HepG2 (cell line): ENCODE measurements around the gene MBLAC1. TPM values are rescaled to one million over a fixed set of nuclear protein-coding genes. Genes with fewer than 3 reads are reported as not detected.

Experiments used
- CCAR2 ChIP-seq: fragments of 200-400 bp; formaldehyde crosslinking; optimal IDR thresholded peaks from 2 replicates; pipeline ENCODE3; 2018; ENCODE audit warnings: low read depth, mild to moderate bottlenecking, low read length, moderate library complexity
- KLF12 ChIP-seq: sonication (generic); formaldehyde crosslinking; IDR thresholded peaks from 2 replicates; pipeline ENCODE4 v1.4.0; 2020; ENCODE audit warnings: missing genetic modification reagents, borderline replicate concordance
- MEIS2 ChIP-seq: sonication (generic); formaldehyde crosslinking; IDR thresholded peaks from 2 replicates; pipeline ENCODE4 v1.9.0; 2021; ENCODE audit warnings: mild to moderate bottlenecking, missing genetic modification reagents
- NFE2L1 ChIP-seq: sonication (generic); formaldehyde crosslinking; IDR thresholded peaks from 2 replicates; pipeline ENCODE4 v1.4.0; 2020; ENCODE audit warnings: missing genetic modification reagents, mild to moderate bottlenecking, borderline replicate concordance
- NR2F2 ChIP-seq: IDR thresholded peaks from 2 replicates; pipeline ENCODE4 v1.6.1; 2012; ENCODE audit warnings: low read depth, inconsistent platforms, borderline replicate concordance
- PHF5A ChIP-seq: IDR thresholded peaks from one replicate; pipeline ENCODE4 v1.6.1; 2018; ENCODE audit warnings: low read depth, missing genetic modification reagents; ENCODE audit not compliant: unreplicated experiment
- POLR2AphosphoS5 ChIP-seq: IDR thresholded peaks from 2 replicates; pipeline ENCODE4 v1.6.1; 2012; ENCODE audit warnings: low read depth, low read length
- REPIN1 ChIP-seq: sonication (generic); formaldehyde crosslinking; IDR thresholded peaks from 2 replicates; pipeline ENCODE4 v1.8.0; 2022; ENCODE audit warnings: missing genetic modification reagents, low read depth, mild to moderate bottlenecking, borderline replicate concordance
- SNAI1 ChIP-seq: sonication (generic); formaldehyde crosslinking; IDR thresholded peaks from 2 replicates; pipeline ENCODE4 v1.5.0; 2020; ENCODE audit warnings: mild to moderate bottlenecking, missing genetic modification reagents, borderline replicate concordance
- TOE1 ChIP-seq: sonication (generic); formaldehyde crosslinking; IDR thresholded peaks from 2 replicates; pipeline ENCODE4 v1.4.0; 2020; ENCODE audit warnings: mild to moderate bottlenecking, missing genetic modification reagents
- YEATS2 ChIP-seq: sonication (generic); formaldehyde crosslinking; IDR thresholded peaks from 2 replicates; pipeline ENCODE4 v1.4.0; 2020; ENCODE audit warnings: missing genetic modification reagents, borderline replicate concordance
- ZBTB39 ChIP-seq: sonication (generic); formaldehyde crosslinking; IDR thresholded peaks from 2 replicates; pipeline ENCODE4 v1.5.0; 2020; ENCODE audit warnings: missing genetic modification reagents
- ZBTB8A ChIP-seq: sonication (generic); formaldehyde crosslinking; IDR thresholded peaks from 2 replicates; pipeline ENCODE4 v1.4.0; 2020; ENCODE audit warnings: mild to moderate bottlenecking, low read depth, missing genetic modification reagents, borderline replicate concordance
- ZEB1 ChIP-seq: IDR thresholded peaks from 2 replicates; pipeline ENCODE4 v1.6.1; 2012; ENCODE audit warnings: mild to moderate bottlenecking, low read depth, inconsistent platforms; ENCODE audit not compliant: insufficient replicate concordance
- ZNF367 ChIP-seq: sonication (generic); formaldehyde crosslinking; IDR thresholded peaks from 2 replicates; pipeline ENCODE4 v1.4.0; 2020; ENCODE audit warnings: missing genetic modification reagents, borderline replicate concordance
- ZNF547 ChIP-seq: sonication (generic); formaldehyde crosslinking; IDR thresholded peaks from 2 replicates; pipeline ENCODE4 v1.5.1; 2020; ENCODE audit warnings: mild to moderate bottlenecking, missing genetic modification reagents
- ZNF616 ChIP-seq: sonication (generic); formaldehyde crosslinking; IDR thresholded peaks from 2 replicates; pipeline ENCODE4 v1.5.0; 2020; ENCODE audit warnings: low read depth, mild to moderate bottlenecking, missing genetic modification reagents
- ZNF670 ChIP-seq: sonication (generic); formaldehyde crosslinking; IDR thresholded peaks from 2 replicates; pipeline ENCODE4 v1.8.0; 2022; ENCODE audit warnings: mild to moderate bottlenecking, missing genetic modification reagents, borderline replicate concordance
- polyA plus RNA-seq, 8 experiments: library from polyadenylated mRNA; depleted of rRNA in 3 of 8; stranded (reverse) in 7 of 8; unstranded in 1 of 8; fragments of >200 nt; fragmentation: Illumina TruSeq in 4 of 8; extraction: Trizol in 4 of 8; gene quantifications; 2 replicates each; pipeline versions ENCODE4 v1.2.1 to v1.2.3, GENCODE V29; 2011 to 2016; ENCODE audit warnings: low read depth in 4 of 8, missing spikeins in 1 of 8, mixed read lengths in 1 of 8; ENCODE audit not compliant: insufficient read depth in 1 of 8
- total RNA-seq, 5 experiments: library from RNA; depleted of rRNA; stranded (reverse); fragments of >200 nt; fragmentation: Illumina TruSeq; extraction: Trizol; gene quantifications; 2 replicates each; pipeline ENCODE4 v1.2.3, GENCODE V29; 2016; ENCODE audit warnings: low read depth in 1 of 5
- TF ChIP-seq, protein P1 (sequence below): sonication (generic); formaldehyde crosslinking; IDR thresholded peaks from 2 replicates; pipeline ENCODE4 v1.8.0; 2022; ENCODE audit warnings: missing genetic modification reagents, low read depth, mild to moderate bottlenecking, borderline replicate concordance
- TF ChIP-seq, protein P2 (sequence below): fragments of 450-650 bp; IDR thresholded peaks from 2 replicates; pipeline ENCODE4 v1.6.1; 2017; ENCODE audit warnings: mild to moderate bottlenecking
- TF ChIP-seq, protein P3 (sequence below): sonication (generic); formaldehyde crosslinking; IDR thresholded peaks from 2 replicates; pipeline ENCODE4 v1.5.1; 2020; ENCODE audit warnings: mild to moderate bottlenecking, missing genetic modification reagents

Gene MBLAC1
- total and polyA plus RNA-seq, 2 of the 13 experiments (the other 11 are each of a cell fraction or from before 2014, with no cell fraction given): 0.79 to 2.1 TPM

DNA sequence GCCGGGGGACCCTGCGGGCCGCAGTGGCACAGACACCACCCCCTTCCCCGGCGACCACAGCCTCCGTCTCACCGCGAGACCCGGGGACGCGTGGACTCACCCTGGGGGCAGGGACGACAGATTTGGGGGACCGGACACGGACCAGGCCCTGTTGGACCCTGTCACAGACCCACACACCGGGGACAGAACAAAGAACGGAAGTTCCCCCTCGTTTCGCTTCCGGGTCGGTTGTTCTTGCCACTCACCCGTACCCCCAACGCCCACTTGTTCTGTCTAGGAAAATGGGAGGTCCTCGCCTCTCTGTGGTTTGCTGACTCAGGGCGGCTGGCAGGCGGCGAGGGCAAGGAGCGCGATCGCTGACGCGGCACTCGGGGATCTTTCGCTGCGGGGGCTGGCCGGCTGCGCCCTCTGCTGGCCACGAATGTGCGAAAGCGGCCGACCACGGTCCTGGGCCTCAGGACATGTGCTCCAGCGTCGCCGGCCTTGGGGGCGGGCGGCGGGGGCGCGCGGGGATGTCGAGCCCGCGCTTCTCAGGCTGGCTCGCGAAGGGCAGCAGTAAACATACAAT is 45.1 kb upstream of the MBLAC1 start, which contains the start of gene ZNF3 (continued):
- TF ChIP-seq ZNF547 (CRISPR knock-in tag) (peak; percentile 95; the same call in 1 of the 2 replicates), MEIS2 (peak; percentile 51; the same call in 1 of the 2 replicates), ZBTB39 (CRISPR knock-in tag) (peak; percentile 93), ZNF367 (CRISPR knock-in tag) (no peak), POLR2AphosphoS5 (peak; percentile 89), YEATS2 (CRISPR knock-in tag) (peak; percentile 95; the same call in 1 of the 2 replicates), TOE1 (CRISPR knock-in tag) (peak; percentile 72), PHF5A (CRISPR knock-in tag) (peak; percentile 95), ZNF616 (CRISPR knock-in tag) (peak; percentile 88), KLF12 (CRISPR knock-in tag) (peak; percentile 64; the same call in 1 of the 2 replicates), NFE2L1 (CRISPR knock-in tag) (peak; percentile 49; the same call in 1 of the 2 replicates), SNAI1 (CRISPR knock-in tag) (no peak; the same call in 1 of the 2 replicates), CCAR2 (no peak), ZNF670 (CRISPR knock-in tag) (peak; percentile 69), ZEB1 (no peak), NR2F2 (peak; percentile 41; the same call in 1 of the 2 replicates), ZBTB8A (CRISPR knock-in tag) (peak; percentile 87; the same call in 1 of the 2 replicates), REPIN1 (CRISPR knock-in tag) (peak; percentile 98)
- TF ChIP-seq, protein P1, sequence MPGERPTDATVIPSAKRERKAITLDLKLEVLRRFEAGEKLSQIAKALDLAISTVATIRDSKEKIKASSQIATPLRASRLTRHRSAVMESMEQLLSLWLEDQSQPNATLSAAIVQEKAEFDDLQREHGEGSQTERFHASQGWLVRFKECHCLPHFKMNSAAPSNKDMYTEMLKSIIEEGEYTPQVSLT (CRISPR knock-in tag): no peak
- TF ChIP-seq, protein P2, sequence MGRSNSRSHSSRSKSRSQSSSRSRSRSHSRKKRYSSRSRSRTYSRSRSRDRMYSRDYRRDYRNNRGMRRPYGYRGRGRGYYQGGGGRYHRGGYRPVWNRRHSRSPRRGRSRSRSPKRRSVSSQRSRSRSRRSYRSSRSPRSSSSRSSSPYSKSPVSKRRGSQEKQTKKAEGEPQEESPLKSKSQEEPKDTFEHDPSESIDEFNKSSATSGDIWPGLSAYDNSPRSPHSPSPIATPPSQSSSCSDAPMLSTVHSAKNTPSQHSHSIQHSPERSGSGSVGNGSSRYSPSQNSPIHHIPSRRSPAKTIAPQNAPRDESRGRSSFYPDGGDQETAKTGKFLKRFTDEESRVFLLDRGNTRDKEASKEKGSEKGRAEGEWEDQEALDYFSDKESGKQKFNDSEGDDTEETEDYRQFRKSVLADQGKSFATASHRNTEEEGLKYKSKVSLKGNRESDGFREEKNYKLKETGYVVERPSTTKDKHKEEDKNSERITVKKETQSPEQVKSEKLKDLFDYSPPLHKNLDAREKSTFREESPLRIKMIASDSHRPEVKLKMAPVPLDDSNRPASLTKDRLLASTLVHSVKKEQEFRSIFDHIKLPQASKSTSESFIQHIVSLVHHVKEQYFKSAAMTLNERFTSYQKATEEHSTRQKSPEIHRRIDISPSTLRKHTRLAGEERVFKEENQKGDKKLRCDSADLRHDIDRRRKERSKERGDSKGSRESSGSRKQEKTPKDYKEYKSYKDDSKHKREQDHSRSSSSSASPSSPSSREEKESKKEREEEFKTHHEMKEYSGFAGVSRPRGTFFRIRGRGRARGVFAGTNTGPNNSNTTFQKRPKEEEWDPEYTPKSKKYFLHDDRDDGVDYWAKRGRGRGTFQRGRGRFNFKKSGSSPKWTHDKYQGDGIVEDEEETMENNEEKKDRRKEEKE: no peak
- TF ChIP-seq, protein P3, sequence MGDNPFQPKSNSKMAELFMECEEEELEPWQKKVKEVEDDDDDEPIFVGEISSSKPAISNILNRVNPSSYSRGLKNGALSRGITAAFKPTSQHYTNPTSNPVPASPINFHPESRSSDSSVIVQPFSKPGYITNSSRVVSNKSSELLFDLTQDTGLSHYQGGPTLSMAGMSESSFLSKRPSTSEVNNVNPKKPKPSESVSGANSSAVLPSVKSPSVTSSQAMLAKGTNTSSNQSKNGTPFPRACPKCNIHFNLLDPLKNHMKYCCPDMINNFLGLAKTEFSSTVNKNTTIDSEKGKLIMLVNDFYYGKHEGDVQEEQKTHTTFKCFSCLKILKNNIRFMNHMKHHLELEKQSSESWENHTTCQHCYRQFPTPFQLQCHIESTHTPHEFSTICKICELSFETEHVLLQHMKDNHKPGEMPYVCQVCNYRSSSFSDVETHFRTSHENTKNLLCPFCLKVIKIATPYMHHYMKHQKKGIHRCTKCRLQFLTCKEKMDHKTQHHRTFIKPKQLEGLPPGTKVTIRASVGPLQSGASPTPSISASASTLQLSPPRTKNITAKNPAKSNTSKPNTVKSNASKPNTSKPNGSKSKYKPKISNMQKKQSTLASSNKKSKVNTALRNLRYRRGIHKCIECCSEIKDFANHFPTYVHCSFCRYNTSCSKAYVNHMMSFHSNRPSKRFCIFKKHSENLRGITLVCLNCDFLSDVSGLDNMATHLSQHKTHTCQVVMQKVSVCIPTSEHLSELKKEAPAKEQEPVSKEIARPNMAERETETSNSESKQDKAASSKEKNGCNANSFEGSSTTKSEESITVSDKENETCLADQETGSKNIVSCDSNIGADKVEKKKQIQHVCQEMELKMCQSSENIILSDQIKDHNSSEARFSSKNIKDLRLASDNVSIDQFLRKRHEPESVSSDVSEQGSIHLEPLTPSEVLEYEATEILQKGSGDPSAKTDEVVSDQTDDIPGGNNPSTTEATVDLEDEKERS (CRISPR knock-in tag): peak; percentile 12; the same call in 1 of the 2 replicates
